Immature natural killer cell (primary cell): ENCODE results near the gene NKIRAS2. TPM values are rescaled to one million over a fixed set of nuclear protein-coding genes. Genes with fewer than 3 reads are reported as not detected.
A peak's percentile ranks its signal among the peaks of the same experiment; 100 is the strongest.

Source experiments
- DNase-seq, 3 donors: peaks; one replicate each; pipeline ENCODE4 v3.0.0; 2022; ENCODE audit warnings: mixed read lengths in 1 of 3
- H3K27ac Mint-ChIP-seq, 6 donors: one replicate each; pipeline ENCODE4 v1.8.0; 2020; ENCODE audit warnings: mixed read lengths in 6 of 6, mild to moderate bottlenecking in 5 of 6, inconsistent platforms in 4 of 6, moderate library complexity in 3 of 6
- H3K27me3 Mint-ChIP-seq, 3 donors: one replicate each; pipeline ENCODE4 v1.8.0; 2020 to 2021; ENCODE audit warnings: low read depth in 3 of 3, mild to moderate bottlenecking in 3 of 3, mixed read lengths in 3 of 3, moderate library complexity in 3 of 3, inconsistent platforms in 1 of 3
- H3K36me3 Mint-ChIP-seq, 3 donors: one replicate each; pipeline ENCODE4 v1.8.0; 2020; ENCODE audit warnings: mixed read lengths in 3 of 3, inconsistent platforms in 2 of 3, mild to moderate bottlenecking in 2 of 3
- H3K4me1 Mint-ChIP-seq, 2 donors: one replicate each; pipeline ENCODE4 v1.8.0; 2020; ENCODE audit warnings: inconsistent platforms in 2 of 2, mild to moderate bottlenecking in 2 of 2, mixed read lengths in 2 of 2, moderate library complexity in 1 of 2
- H3K4me3 Mint-ChIP-seq, 5 donors: one replicate each; pipeline ENCODE4 v1.8.0; 2020; ENCODE audit warnings: mild to moderate bottlenecking in 5 of 5, mixed read lengths in 5 of 5, inconsistent platforms in 3 of 5, moderate library complexity in 3 of 5
- H3K9me3 Mint-ChIP-seq, 6 donors: one replicate each; pipeline ENCODE4 v1.8.0; 2020; ENCODE audit warnings: mild to moderate bottlenecking in 6 of 6, mixed read lengths in 6 of 6, inconsistent platforms in 4 of 6, moderate library complexity in 3 of 6
- polyA plus RNA-seq, 3 donors: library from polyadenylated mRNA; unstranded; fragments of 300-500 nt; fragmentation: Illumina TruSeq; gene quantifications; one replicate each; pipeline ENCODE4 v1.2.3, GENCODE V29; 2021

NKIRAS2 gene
- polyA plus RNA-seq, 3 donors from 2014 or later = 21.5 to 33.6 (median 32.6) TPM

DNA sequence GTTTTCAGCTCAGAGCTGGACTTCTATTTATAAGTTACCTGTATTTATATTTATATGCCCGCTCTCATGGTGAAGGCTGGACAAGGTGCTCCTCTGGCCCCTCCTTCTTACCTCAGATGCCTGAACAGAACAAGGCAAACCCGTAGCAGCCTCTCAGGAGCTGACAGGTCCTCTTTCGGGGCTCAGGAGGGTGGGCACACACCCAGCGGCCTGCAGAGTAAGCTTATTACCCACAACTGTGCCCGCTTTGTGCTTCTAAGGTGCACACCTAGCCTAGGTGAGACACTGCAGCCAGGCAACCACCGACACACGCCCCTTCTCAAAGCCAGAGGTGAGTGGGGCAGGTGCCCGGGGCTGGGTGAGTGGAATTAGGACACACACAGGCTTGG, 5.3 kb downstream of the NKIRAS2 start:
- Mint-ChIP-seq H3K4me3 (no peak overlapping the region), H3K9me3 (no peaks in the 10 kb centered on the region), H3K36me3 (peaks cover 3 to 12% (median 4%) of the 10 kb centered on the region in 3 donors)

DNA sequence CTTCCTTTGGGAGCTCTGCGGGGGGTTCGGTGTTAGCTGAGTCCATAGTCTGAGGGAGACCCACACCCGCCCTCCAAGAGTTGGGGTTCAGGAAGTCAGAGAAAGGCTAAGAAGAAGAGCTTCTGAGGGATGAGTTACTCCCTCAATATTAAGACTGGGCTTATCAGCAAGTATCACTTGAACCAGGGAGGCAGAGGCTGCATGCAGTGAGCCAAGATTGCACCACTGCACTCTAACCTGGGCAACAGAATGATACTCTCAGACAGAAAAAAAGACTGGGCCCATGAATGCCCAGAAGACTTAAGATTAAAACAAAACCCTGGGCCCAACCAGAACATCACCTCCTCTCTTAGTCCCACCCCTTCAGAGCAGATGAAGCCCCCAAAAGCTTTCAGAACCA, 6.0 kb downstream of the NKIRAS2 start:
- no peak for DNase-seq
- H3K4me1 Mint-ChIP-seq = peaks cover 15 to 20% of the 10 kb centered on the region in 2 donors
- H3K27me3 Mint-ChIP-seq = peaks cover 2 to 9% (median 2%) of the 10 kb centered on the region in 3 donors
- H3K9me3 Mint-ChIP-seq = no peaks in the 10 kb centered on the region
- H3K27ac Mint-ChIP-seq = no peak overlapping the region
- H3K36me3 Mint-ChIP-seq = peaks cover 3 to 12% (median 4%) of the 10 kb centered on the region in 3 donors
- H3K4me3 Mint-ChIP-seq = no peak overlapping the region

More for the DNA sequence above, 5.3 kb downstream of the NKIRAS2 start:
- H3K27me3 Mint-ChIP-seq = peaks cover 2 to 9% (median 2%) of the 10 kb centered on the region in 3 donors
- DNase-seq = no peak
- peak overlapping the region in 1 of 6 donors; percentile 16 for H3K27ac Mint-ChIP-seq
- H3K4me1 Mint-ChIP-seq = peaks cover 23 to 28% of the 10 kb centered on the region in 2 donors

- H3K27ac Mint-ChIP-seq = no peak overlapping the region
- no peak overlapping the region for H3K4me3 Mint-ChIP-seq
These were observed 7.1 kb downstream of the NKIRAS2 start for GRCh38 chr17:42026857-42027589.

DNA sequence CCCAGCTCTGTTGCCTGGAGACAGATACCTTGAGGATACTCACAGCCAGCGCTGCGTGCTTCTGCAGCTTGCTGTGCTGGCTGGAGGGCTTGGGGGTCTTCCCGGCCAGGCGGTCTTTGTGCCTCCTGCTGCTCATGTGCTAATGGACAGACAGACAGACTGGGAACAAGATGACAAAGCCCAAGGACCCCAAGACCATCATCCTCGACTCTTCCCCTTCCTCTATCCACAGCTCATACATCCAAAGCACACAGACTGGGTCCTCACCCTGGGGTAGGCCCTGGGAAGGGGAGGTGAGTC, 7.7 kb downstream of the NKIRAS2 start:
- peaks cover 3 to 4% (median 3%) of the 10 kb centered on the region in 3 donors for H3K36me3 Mint-ChIP-seq
- no peak overlapping the region for H3K27ac Mint-ChIP-seq
- no peak overlapping the region for H3K4me3 Mint-ChIP-seq
- H3K27me3 Mint-ChIP-seq = peaks cover 2 to 9% (median 2%) of the 10 kb centered on the region in 3 donors
- DNase-seq = no peak
- H3K4me1 Mint-ChIP-seq = peaks cover 5 to 6% of the 10 kb centered on the region in 2 donors
- H3K9me3 Mint-ChIP-seq = no peaks in the 10 kb centered on the region

More at GRCh38 chr17:42026857-42027589, 7.1 kb downstream of the NKIRAS2 start:
- no peak for DNase-seq
- Mint-ChIP-seq H3K9me3 (no peaks in the 10 kb centered on the region), H3K4me1 (peaks cover 8 to 10% of the 10 kb centered on the region in 2 donors), H3K36me3 (peaks cover 3 to 7% (median 4%) of the 10 kb centered on the region in 3 donors), H3K27me3 (peaks cover 2 to 9% (median 2%) of the 10 kb centered on the region in 3 donors)

GRCh38 chr17:42027961-42028790, 8.3 kb downstream of the NKIRAS2 start:
- Mint-ChIP-seq H3K27me3 (peaks cover 2 to 7% (median 2%) of the 10 kb centered on the region in 3 donors), H3K4me3 (no peak overlapping the region), H3K4me1 (peaks cover 5 to 6% of the 10 kb centered on the region in 2 donors), H3K36me3 (peaks cover 3 to 4% (median 3%) of the 10 kb centered on the region in 3 donors), H3K27ac (no peak overlapping the region), H3K9me3 (no peaks in the 10 kb centered on the region)
- no peak for DNase-seq

DNA sequence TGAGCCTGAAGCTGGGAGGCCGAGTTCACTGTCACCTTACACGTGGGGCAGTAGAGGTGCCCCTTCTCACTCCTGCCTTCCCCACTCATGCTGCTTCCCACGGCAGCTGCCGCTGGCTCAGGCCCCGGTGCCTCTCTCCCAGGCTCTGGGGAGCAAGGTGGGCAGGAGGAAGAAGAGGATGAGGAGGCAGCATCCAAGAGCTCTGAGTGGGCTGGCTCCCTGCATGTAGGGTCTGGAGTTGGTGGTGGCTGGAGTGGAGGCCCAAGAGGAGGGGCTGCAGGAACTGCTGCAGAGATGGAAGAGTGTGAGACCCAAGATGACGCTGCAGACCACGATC, 8.9 kb downstream of the NKIRAS2 start:
- H3K27me3 Mint-ChIP-seq = peaks cover 2 to 7% (median 2%) of the 10 kb centered on the region in 3 donors
- peaks cover 5 to 6% of the 10 kb centered on the region in 2 donors for H3K4me1 Mint-ChIP-seq
- no peaks in the 10 kb centered on the region for H3K9me3 Mint-ChIP-seq
- H3K27ac Mint-ChIP-seq = no peak overlapping the region
- no peak for DNase-seq
- H3K4me3 Mint-ChIP-seq = no peak overlapping the region
- H3K36me3 Mint-ChIP-seq = peaks cover 3 to 4% (median 3%) of the 10 kb centered on the region in 3 donors

- no peak overlapping the region for H3K4me3 Mint-ChIP-seq
- H3K27me3 Mint-ChIP-seq = peaks cover 2 to 5% (median 2%) of the 10 kb centered on the region in 3 donors
- H3K4me1 Mint-ChIP-seq = no peaks in the 10 kb centered on the region
These were observed 11.7 kb downstream of the NKIRAS2 start for GRCh38 chr17:42031584-42031983.

DNA sequence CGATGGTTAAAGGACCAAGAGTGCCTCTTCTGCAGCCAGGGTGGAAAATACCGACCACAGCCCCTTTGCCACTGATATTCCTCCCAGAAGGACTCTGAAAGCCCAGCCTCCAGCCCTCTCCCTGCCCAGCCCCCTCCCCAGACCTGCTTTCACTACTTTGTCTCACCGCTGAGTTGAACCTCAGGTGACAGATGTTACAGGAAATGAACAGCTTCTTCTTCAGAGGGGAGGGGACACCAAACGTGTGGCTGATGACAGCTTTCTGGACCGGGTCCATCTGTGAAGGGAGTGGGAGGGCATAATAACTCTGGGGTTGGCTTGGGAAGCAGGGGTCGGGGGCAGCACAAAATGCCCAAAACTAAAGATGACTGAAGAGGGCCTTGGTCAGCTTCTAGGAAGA, 14.2 kb downstream of the NKIRAS2 start:
- Mint-ChIP-seq H3K27me3 (peaks cover 0 to 5% (median 2%) of the 10 kb centered on the region in 3 donors), H3K9me3 (no peaks in the 10 kb centered on the region), H3K36me3 (no peaks in the 10 kb centered on the region), H3K4me1 (no peaks in the 10 kb centered on the region), H3K27ac (no peak overlapping the region), H3K4me3 (no peak overlapping the region)
- DNase-seq = no peak

More at GRCh38 chr17:42031584-42031983, 11.7 kb downstream of the NKIRAS2 start:
- peak overlapping the region in 1 of 6 donors; percentile 35 for H3K27ac Mint-ChIP-seq
- DNase-seq = no peak
- no peaks in the 10 kb centered on the region for H3K36me3 Mint-ChIP-seq
- H3K9me3 Mint-ChIP-seq = no peaks in the 10 kb centered on the region

GRCh38 chr17:42038221-42038973, 18.5 kb downstream of the NKIRAS2 start:
- H3K27me3 Mint-ChIP-seq = peaks cover 0 to 3% (median 2%) of the 10 kb centered on the region in 3 donors
- H3K9me3 Mint-ChIP-seq = no peaks in the 10 kb centered on the region
- no peak for DNase-seq
- no peaks in the 10 kb centered on the region for H3K4me1 Mint-ChIP-seq
- H3K27ac Mint-ChIP-seq = no peak overlapping the region
- H3K4me3 Mint-ChIP-seq = no peak overlapping the region
- no peaks in the 10 kb centered on the region for H3K36me3 Mint-ChIP-seq

- DNase-seq = no peak
- Mint-ChIP-seq H3K27ac (no peak overlapping the region), H3K36me3 (no peaks in the 10 kb centered on the region), H3K27me3 (peaks cover 0 to 3% (median 0%) of the 10 kb centered on the region in 3 donors), H3K4me3 (no peak overlapping the region), H3K4me1 (no peaks in the 10 kb centered on the region), H3K9me3 (no peaks in the 10 kb centered on the region)
These were observed 20.2 kb downstream of the NKIRAS2 start for GRCh38 chr17:42039794-42040763.

- Mint-ChIP-seq H3K9me3 (no peaks in the 10 kb centered on the region), H3K4me1 (no peaks in the 10 kb centered on the region), H3K36me3 (no peaks in the 10 kb centered on the region), H3K4me3 (no peak overlapping the region), H3K27ac (no peak overlapping the region), H3K27me3 (peaks cover 0 to 3% (median 0%) of the 10 kb centered on the region in 3 donors)
- no peak for DNase-seq
These were observed 20.9 kb downstream of the NKIRAS2 start for GRCh38 chr17:42040818-42041217.

- no peak for DNase-seq
- Mint-ChIP-seq H3K27me3 (peaks cover 0 to 3% (median 0%) of the 10 kb centered on the region in 3 donors), H3K27ac (no peak overlapping the region), H3K4me1 (no peaks in the 10 kb centered on the region), H3K4me3 (no peak overlapping the region), H3K36me3 (no peaks in the 10 kb centered on the region), H3K9me3 (no peaks in the 10 kb centered on the region)
These were observed 21.7 kb downstream of the NKIRAS2 start for GRCh38 chr17:42041619-42042018.
